ENCODE measurements around the gene NFATC2.

NFATC2 gene

GRCh38 chr20:51411870-51412269 lies 130.6 kb downstream of the NFATC2 start:
- no peak for FAIRE-seq

GRCh38 chr20:51410586-51411325 lies 131.8 kb downstream of the NFATC2 start:
- FAIRE-seq = no peak

GRCh38 chr20:51409192-51409880 lies 133.2 kb downstream of the NFATC2 start:
- FAIRE-seq = no peak

- no peak for FAIRE-seq
Observed at GRCh38 chr20:51404297-51405060, 138.0 kb downstream of the NFATC2 start.

GRCh38 chr20:51403466-51404220 lies 138.9 kb downstream of the NFATC2 start:
- FAIRE-seq = no peak

- no peak for FAIRE-seq
Observed at GRCh38 chr20:51402201-51402600, 140.3 kb downstream of the NFATC2 start.

- FAIRE-seq = no peak
Observed at GRCh38 chr20:51401496-51401895, 141.0 kb downstream of the NFATC2 start.

GRCh38 chr20:51400051-51400926 lies 142.2 kb downstream of the NFATC2 start:
- no peak for FAIRE-seq

GRCh38 chr20:51399006-51399890 lies 143.3 kb downstream of the NFATC2 start:
- no peak for FAIRE-seq

GRCh38 chr20:51398552-51398951 lies 144.0 kb downstream of the NFATC2 start:
- no peak for FAIRE-seq

GRCh38 chr20:51398083-51398482 lies 144.4 kb downstream of the NFATC2 start:
- FAIRE-seq = no peak

GRCh38 chr20:51397137-51397536 lies 145.4 kb downstream of the NFATC2 start:
- no peak for FAIRE-seq

- FAIRE-seq = no peak
Observed at GRCh38 chr20:51396365-51396909, 146.1 kb downstream of the NFATC2 start.

- FAIRE-seq = no peak
Observed at GRCh38 chr20:51394706-51395105, 147.8 kb downstream of the NFATC2 start.

GRCh38 chr20:51393571-51393970 lies 148.9 kb downstream of the NFATC2 start:
- FAIRE-seq = no peak

- no peak for FAIRE-seq
Observed at GRCh38 chr20:51392614-51393186, 149.8 kb downstream of the NFATC2 start.

GRCh38 chr20:51391926-51392325 lies 150.6 kb downstream of the NFATC2 start:
- no peak for FAIRE-seq

- no peak for FAIRE-seq
Observed at GRCh38 chr20:51389543-51390264, 152.8 kb downstream of the NFATC2 start.
